Adrenal gland (tissue), 5 donors: ENCODE data around the gene MSMO1.
"Not testable (repeated sequence)": the region's sequence is repeated elsewhere in the genome, so short reads cannot be mapped to it uniquely, and the experiment has no call there.

Source experiments
- CTCF ChIP-seq, 6 experiments: fragments of 450-650 bp in 4 of 6; fragments of 200-600 bp in 2 of 6; sonication (generic) in 1 of 6; IDR thresholded peaks; 1 replicate in 5 of 6; 2 replicates in 1 of 6; pipeline versions ENCODE4 v1.5.1 to v1.8.0; 2016 to 2021; ENCODE audit warnings: antibody characterized with exemption in 6 of 6, mild to moderate bottlenecking in 2 of 6, moderate library complexity in 1 of 6
- POLR2A ChIP-seq, 2 donors: fragments of 450-650 bp; IDR thresholded peaks; one replicate each; pipeline ENCODE4 v1.6.1; 2017; ENCODE audit warnings: antibody characterized with exemption in 2 of 2, mild to moderate bottlenecking in 2 of 2, moderate library complexity in 1 of 2
- donor health status: DM: no; HTN: no; CAD: no.

- TF ChIP-seq CTCF, POLR2A (IDR thresholded peaks at IDR 0.05): not testable (repeated sequence)
Observed at GRCh38 chr4:165284697-165285096, 42.8 kb upstream of the MSMO1 start.
